Neuronal stem cell (in vitro differentiated cells): ENCODE results near the gene RGL1.

Experiments used
- DNase-seq: peaks from one replicate; pipeline ENCODE4 v3.0.0-alpha.2; 2013; ENCODE audit warnings: low spot score
- H2AFZ ChIP-seq: one replicate; pipeline ENCODE4 v1.6.1; 2013; ENCODE audit warnings: mild to moderate bottlenecking, low read length, inconsistent platforms
- H2AK5ac ChIP-seq: 2 replicates; pipeline ENCODE4 v1.6.1; 2013; ENCODE audit warnings: low read depth, mild to moderate bottlenecking, inconsistent platforms, low read length, moderate library complexity, mixed read lengths
- H2BK120ac ChIP-seq: 2 replicates; pipeline ENCODE4 v1.6.1; 2013; ENCODE audit warnings: low read depth, mild to moderate bottlenecking, inconsistent platforms, low read length, moderate library complexity, mixed read lengths
- H2BK12ac ChIP-seq: one replicate; pipeline ENCODE4 v1.6.1; 2013; ENCODE audit warnings: low read length, inconsistent platforms
- H2BK15ac ChIP-seq: 2 replicates; pipeline ENCODE4 v1.6.1; 2013; ENCODE audit warnings: mild to moderate bottlenecking, low read length, inconsistent platforms, mixed read lengths
- H2BK5ac ChIP-seq: one replicate; pipeline ENCODE4 v1.6.1; 2013; ENCODE audit warnings: inconsistent platforms, mild to moderate bottlenecking, low read length, moderate library complexity
- H3K14ac ChIP-seq: one replicate; pipeline ENCODE4 v1.6.1; 2013; ENCODE audit warnings: low read length, inconsistent platforms
- H3K18ac ChIP-seq: 2 replicates; pipeline ENCODE4 v1.6.1; 2013; ENCODE audit warnings: low read length, inconsistent platforms
- H3K23ac ChIP-seq: 2 replicates; pipeline ENCODE4 v1.6.1; 2013; ENCODE audit warnings: low read depth, mild to moderate bottlenecking, mixed read lengths, low read length, inconsistent platforms; ENCODE audit not compliant: poor library complexity
- H3K27ac ChIP-seq: replicated peaks from 3 replicates; pipeline ENCODE4 v1.5.1; 2013; ENCODE audit warnings: low read length, inconsistent platforms
- H3K27me3 ChIP-seq, 3 experiments: 2 replicates each; pipeline ENCODE4 v1.6.1; 2013; ENCODE audit warnings: low read length in 3 of 3, mild to moderate bottlenecking in 2 of 3, inconsistent platforms in 1 of 3, low read depth in 1 of 3, mixed read lengths in 1 of 3, moderate library complexity in 1 of 3; ENCODE audit not compliant: control insufficient read depth in 3 of 3, insufficient read depth in 3 of 3
- H3K36me3 ChIP-seq, 2 donors: replicated peaks in 1 of 2; 2 replicates each; pipeline ENCODE4 v1.6.1; 2013; ENCODE audit warnings: low read length in 2 of 2; ENCODE audit not compliant: control insufficient read depth in 2 of 2, insufficient read depth in 2 of 2
- H3K4ac ChIP-seq: 2 replicates; pipeline ENCODE4 v1.6.1; 2013; ENCODE audit warnings: inconsistent platforms, mild to moderate bottlenecking, low read length, moderate library complexity
- H3K4me1 ChIP-seq, 2 donors: 1 replicate in 1 of 2; 2 replicates in 1 of 2; pipeline ENCODE4 v1.6.1; 2013; ENCODE audit warnings: low read length in 2 of 2, low read depth in 1 of 2; ENCODE audit not compliant: control insufficient read depth in 2 of 2, insufficient read depth in 1 of 2
- H3K4me2 ChIP-seq: one replicate; pipeline ENCODE4 v1.6.1; 2013; ENCODE audit warnings: mild to moderate bottlenecking, low read length, inconsistent platforms; ENCODE audit not compliant: insufficient read depth, poor library complexity, severe bottlenecking
- H3K4me3 ChIP-seq, 2 donors: 2 replicates each; pipeline ENCODE4 v1.5.1; 2013; ENCODE audit warnings: low read length in 2 of 2, mild to moderate bottlenecking in 2 of 2, inconsistent platforms in 1 of 2, moderate library complexity in 1 of 2
- H3K79me1 ChIP-seq: one replicate; pipeline ENCODE4 v1.6.1; 2013; ENCODE audit warnings: low read depth, mild to moderate bottlenecking, inconsistent platforms, low read length, moderate library complexity
- H3K9ac ChIP-seq: one replicate; pipeline ENCODE4 v1.6.1; 2013; ENCODE audit warnings: mild to moderate bottlenecking, low read depth, low read length, inconsistent platforms; ENCODE audit not compliant: poor library complexity
- H3K9me3 ChIP-seq, 2 donors: replicated peaks in 1 of 2; 2 replicates each; pipeline versions ENCODE3 to v1.6.1; 2013; ENCODE audit warnings: low read length in 2 of 2, mild to moderate bottlenecking in 2 of 2, inconsistent platforms in 1 of 2, low read depth in 1 of 2, mixed read lengths in 1 of 2, moderate library complexity in 1 of 2; ENCODE audit not compliant: control insufficient read depth in 2 of 2, insufficient read depth in 1 of 2
- H4K8ac ChIP-seq: one replicate; pipeline ENCODE4 v1.6.1; 2013; ENCODE audit warnings: low read depth, mild to moderate bottlenecking, inconsistent platforms, low read length, moderate library complexity
- H4K91ac ChIP-seq: one replicate; pipeline ENCODE4 v1.6.1; 2013; ENCODE audit warnings: low read length, low read depth, mild to moderate bottlenecking, inconsistent platforms; ENCODE audit not compliant: poor library complexity
- WGBS, 2 donors: extraction: QIAGEN DNeasy Blood & Tissue Kit; methylation state at CpG; one replicate each; pipeline ENCODE4 v1.1.7; 2013; ENCODE audit warnings: missing lambda C conversion rate in 2 of 2, mixed read lengths in 1 of 2; ENCODE audit not compliant: insufficient read length in 2 of 2, insufficient replicate concordance in 1 of 2; ENCODE audit errors: extremely low coverage in 2 of 2; 5-methylcytosine and 5-hydroxymethylcytosine counted together

Gene RGL1

DNA sequence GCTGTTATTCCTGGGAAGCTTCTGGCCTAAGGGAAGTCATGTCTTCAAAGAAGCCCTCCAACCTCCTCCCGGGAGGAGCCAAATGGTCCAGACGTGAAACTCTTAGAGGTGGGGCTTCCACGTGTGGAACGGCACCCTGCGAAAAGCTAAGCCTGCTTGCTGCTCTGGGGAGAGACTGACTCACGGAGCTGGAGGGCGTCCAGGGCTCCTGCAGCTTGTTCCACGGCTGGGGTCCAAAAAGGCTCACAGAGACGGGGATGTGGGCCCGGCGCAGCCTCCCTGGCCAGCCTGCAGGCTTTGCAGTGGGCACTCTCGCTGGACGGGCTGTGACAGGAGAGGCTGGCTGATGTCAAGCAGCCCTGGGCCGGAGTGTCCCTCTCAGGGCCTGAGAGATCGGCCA is 127.5 kb downstream of the RGL1 start:
- Histone ChIP-seq H3K9me3 (no peaks in the 10 kb centered on the region), H4K8ac (no peak overlapping the region), H3K36me3 (peaks cover 6 to 10% of the 10 kb centered on the region in 2 donors), H2AFZ (no peak overlapping the region), H2BK120ac (no peak overlapping the region), H3K4me3 (no peak overlapping the region), H3K4ac (no peak overlapping the region), H3K9ac (no peak overlapping the region), H2AK5ac (peak overlapping the region; percentile 27), H3K23ac (no peak overlapping the region), H2BK15ac (no peak overlapping the region), H3K27ac (no peak overlapping the region), H3K14ac (peak overlapping the region; percentile 12), H3K79me1 (no peaks in the 10 kb centered on the region), H2BK12ac (no peak overlapping the region), H3K4me2 (no peak overlapping the region), H3K18ac (peak overlapping the region; percentile 66), H4K91ac (no peak overlapping the region), H3K27me3 (no peaks in the 10 kb centered on the region), H2BK5ac (no peak overlapping the region), H3K4me1 (peaks cover 0 to 16% of the 10 kb centered on the region in 2 donors)
- DNase-seq, result no peak
- WGBS, 2 donors, result no CpG with 5 or more reads among the region's 15 CpGs

DNA sequence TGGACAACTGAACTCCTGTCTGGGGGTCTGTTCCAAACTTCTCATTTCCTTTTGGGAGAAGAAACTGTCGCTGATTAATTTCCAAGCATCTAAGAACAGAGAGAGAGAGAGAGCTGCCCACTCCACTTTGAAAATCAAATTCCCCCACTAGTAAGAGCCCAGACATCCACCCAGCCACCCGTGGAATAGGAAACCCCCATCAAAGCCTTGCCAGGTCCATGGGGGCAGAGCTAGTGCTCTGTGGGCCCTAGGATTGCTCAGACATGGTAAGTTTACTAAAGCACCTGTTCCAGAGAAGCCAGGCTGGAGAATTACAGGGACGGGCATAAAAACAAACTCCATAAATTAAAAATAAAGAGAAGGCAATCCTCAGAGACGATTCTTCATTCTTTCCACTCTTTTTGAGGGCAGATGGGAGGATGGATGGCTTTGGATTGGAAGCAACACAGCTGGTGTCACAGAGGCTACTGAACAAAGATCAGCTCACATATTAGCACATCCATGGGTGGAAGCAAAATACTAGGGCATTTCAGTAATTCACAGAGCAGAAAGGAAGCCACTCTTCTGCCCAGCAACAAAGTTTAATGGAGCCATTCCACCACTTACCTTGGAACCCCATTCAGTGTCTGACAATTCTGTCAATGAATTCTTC is 128.7 kb downstream of the RGL1 start:
- no peak for DNase-seq
- no peak overlapping the region for H3K27ac ChIP-seq
- H3K36me3 ChIP-seq, result peaks cover 6 to 7% of the 10 kb centered on the region in 2 donors
- no peak overlapping the region for H2BK12ac ChIP-seq
- no peak overlapping the region for H3K4ac ChIP-seq
- H3K4me1 ChIP-seq, result peaks cover 0 to 16% of the 10 kb centered on the region in 2 donors
- WGBS, 2 donors, result no CpG with 5 or more reads among the region's 4 CpGs
- H2BK5ac ChIP-seq, result no peak overlapping the region
- no peaks in the 10 kb centered on the region for H3K9me3 ChIP-seq
- no peak overlapping the region for H3K18ac ChIP-seq
- no peak overlapping the region for H2AFZ ChIP-seq
- no peak overlapping the region for H4K8ac ChIP-seq
- no peak overlapping the region for H3K4me3 ChIP-seq
- no peak overlapping the region for H3K23ac ChIP-seq
- H2AK5ac ChIP-seq, result no peak overlapping the region
- H3K14ac ChIP-seq, result no peak overlapping the region
- H4K91ac ChIP-seq, result no peak overlapping the region
- H3K27me3 ChIP-seq, result no peaks in the 10 kb centered on the region
- no peak overlapping the region for H2BK15ac ChIP-seq
- H3K4me2 ChIP-seq, result no peak overlapping the region
- H2BK120ac ChIP-seq, result no peak overlapping the region
- no peaks in the 10 kb centered on the region for H3K79me1 ChIP-seq
- no peak overlapping the region for H3K9ac ChIP-seq

GRCh38 chr1:183934314-183934713 is 129.4 kb downstream of the RGL1 start:
- WGBS, 2 donors, result no CpG with 5 or more reads among the region's 6 CpGs
- no peaks in the 10 kb centered on the region for H3K27me3 ChIP-seq
- H3K18ac ChIP-seq, result no peak overlapping the region
- no peak overlapping the region for H3K4me3 ChIP-seq
- H2BK5ac ChIP-seq, result no peak overlapping the region
- DNase-seq, result no peak
- no peak overlapping the region for H3K23ac ChIP-seq
- H2BK15ac ChIP-seq, result no peak overlapping the region
- H3K27ac ChIP-seq, result no peak overlapping the region
- peaks cover 0 to 16% of the 10 kb centered on the region in 2 donors for H3K4me1 ChIP-seq
- H2AFZ ChIP-seq, result no peak overlapping the region
- H4K91ac ChIP-seq, result no peak overlapping the region
- no peaks in the 10 kb centered on the region for H3K9me3 ChIP-seq
- H3K9ac ChIP-seq, result no peak overlapping the region
- H3K4me2 ChIP-seq, result no peak overlapping the region
- no peak overlapping the region for H2AK5ac ChIP-seq
- no peak overlapping the region for H3K4ac ChIP-seq
- H3K14ac ChIP-seq, result no peak overlapping the region
- H2BK12ac ChIP-seq, result no peak overlapping the region
- H3K36me3 ChIP-seq, result peaks cover 7 to 8% of the 10 kb centered on the region in 2 donors
- H4K8ac ChIP-seq, result no peak overlapping the region
- no peaks in the 10 kb centered on the region for H3K79me1 ChIP-seq
- no peak overlapping the region for H2BK120ac ChIP-seq

DNA sequence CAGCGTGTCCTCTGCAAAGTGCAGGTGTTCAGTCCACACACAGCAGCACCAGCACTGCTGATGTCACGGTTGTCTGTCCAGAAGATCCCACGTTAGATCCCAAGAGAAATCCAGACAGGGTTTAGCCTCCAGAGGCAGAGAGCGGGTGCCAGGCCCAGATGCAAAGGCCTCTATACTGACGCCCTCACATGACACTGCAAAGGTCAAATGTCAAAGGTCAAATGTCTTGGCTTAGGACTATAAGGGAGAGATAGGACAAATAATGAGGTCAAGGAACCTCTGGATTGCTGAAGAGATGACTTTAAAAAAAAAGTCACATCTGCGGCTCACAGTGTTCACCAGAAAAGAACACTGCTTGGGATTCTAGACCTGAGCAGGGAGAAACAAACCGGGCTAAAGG is 131.1 kb downstream of the RGL1 start:
- H3K27me3 ChIP-seq, result no peaks in the 10 kb centered on the region
- no peak overlapping the region for H3K18ac ChIP-seq
- no peak overlapping the region for H2AK5ac ChIP-seq
- no peaks in the 10 kb centered on the region for H3K9me3 ChIP-seq
- peaks cover 0 to 16% of the 10 kb centered on the region in 2 donors for H3K4me1 ChIP-seq
- H2BK5ac ChIP-seq, result no peak overlapping the region
- no peak overlapping the region for H2AFZ ChIP-seq
- H3K23ac ChIP-seq, result no peak overlapping the region
- WGBS, 2 donors, result no CpG with 5 or more reads among the region's 7 CpGs
- no peak overlapping the region for H3K4ac ChIP-seq
- H2BK120ac ChIP-seq, result no peak overlapping the region
- no peak overlapping the region for H3K4me3 ChIP-seq
- no peak overlapping the region for H4K8ac ChIP-seq
- H2BK15ac ChIP-seq, result no peak overlapping the region
- H3K27ac ChIP-seq, result no peak overlapping the region
- H3K14ac ChIP-seq, result no peak overlapping the region
- no peak overlapping the region for H2BK12ac ChIP-seq
- H3K36me3 ChIP-seq, result peaks cover 4 to 8% of the 10 kb centered on the region in 2 donors
- no peaks in the 10 kb centered on the region for H3K79me1 ChIP-seq
- no peak overlapping the region for H3K9ac ChIP-seq
- H4K91ac ChIP-seq, result no peak overlapping the region
- no peak for DNase-seq
- H3K4me2 ChIP-seq, result no peak overlapping the region
